ENCODE data around the gene PCDHGB4. TPM values are rescaled to one million over a fixed set of nuclear protein-coding genes. Genes with fewer than 3 reads are reported as not detected.

Gene PCDHGB4
- total RNA-seq, 1 donor from 2014 or later = 5.4 TPM

Other genes starting within 250 kb of the PCDHGB4 start
- gene PCDHB6, start 237.6 kb upstream of the PCDHGB4 start, total RNA-seq = 0.32 TPM
- gene PCDHB7, start 215.1 kb upstream of the PCDHGB4 start, total RNA-seq = 0.77 TPM
- 1.8 TPM for gene PCDHB8, start 209.9 kb upstream of the PCDHGB4 start, total RNA-seq
- 2.7 TPM for gene PCDHB16, start 205.3 kb upstream of the PCDHGB4 start, total RNA-seq
- 0.59 TPM for gene PCDHB9, start 200.5 kb upstream of the PCDHGB4 start, total RNA-seq
- 0.64 TPM for gene PCDHB10, start 195.3 kb upstream of the PCDHGB4 start, total RNA-seq
- 0.74 TPM for gene PCDHB11, start 188.1 kb upstream of the PCDHGB4 start, total RNA-seq
- 1.3 TPM for gene PCDHB12, start 179.0 kb upstream of the PCDHGB4 start, total RNA-seq
- 1.7 TPM for gene PCDHB13, start 173.8 kb upstream of the PCDHGB4 start, total RNA-seq
- 2.5 TPM for gene PCDHB14, start 164.4 kb upstream of the PCDHGB4 start, total RNA-seq
- gene PCDHB15, start 142.3 kb upstream of the PCDHGB4 start, total RNA-seq = 2.6 TPM
- not detected for gene SLC25A2, start 83.6 kb upstream of the PCDHGB4 start, total RNA-seq
- 106 TPM for gene TAF7, start 66.9 kb upstream of the PCDHGB4 start, total RNA-seq
- gene PCDHGA1, start 57.2 kb upstream of the PCDHGB4 start, total RNA-seq = 3.0 TPM
- 6.0 TPM for gene PCDHGA2, start 48.9 kb upstream of the PCDHGB4 start, total RNA-seq
- gene PCDHGA3, start 43.9 kb upstream of the PCDHGB4 start, total RNA-seq = 12.1 TPM
- 7.1 TPM for gene PCDHGB1, start 37.6 kb upstream of the PCDHGB4 start, total RNA-seq
- gene PCDHGA4, start 32.7 kb upstream of the PCDHGB4 start, total RNA-seq = 8.4 TPM
- 8.7 TPM for gene PCDHGB2, start 27.7 kb upstream of the PCDHGB4 start, total RNA-seq
- gene PCDHGA5, start 23.5 kb upstream of the PCDHGB4 start, total RNA-seq = 5.3 TPM
- 7.2 TPM for gene PCDHGB3, start 17.5 kb upstream of the PCDHGB4 start, total RNA-seq
- gene PCDHGA6, start 13.8 kb upstream of the PCDHGB4 start, total RNA-seq = 5.7 TPM
- 7.0 TPM for gene PCDHGA7, start 5.0 kb upstream of the PCDHGB4 start, total RNA-seq
- gene PCDHGA8, start 4.9 kb downstream of the PCDHGB4 start, total RNA-seq = 9.1 TPM
- gene PCDHGB5, start 10.2 kb downstream of the PCDHGB4 start, total RNA-seq = 6.4 TPM
- 4.5 TPM for gene PCDHGA9, start 15.1 kb downstream of the PCDHGB4 start, total RNA-seq
- 4.7 TPM for gene PCDHGB6, start 20.3 kb downstream of the PCDHGB4 start, total RNA-seq
- gene PCDHGA10, start 25.3 kb downstream of the PCDHGB4 start, total RNA-seq = 5.3 TPM
- 8.8 TPM for gene PCDHGB7, start 30.0 kb downstream of the PCDHGB4 start, total RNA-seq
- gene PCDHGA11, start 33.4 kb downstream of the PCDHGB4 start, total RNA-seq = 5.0 TPM
- gene PCDHGA12, start 42.8 kb downstream of the PCDHGB4 start, total RNA-seq = 5.1 TPM
- 13.4 TPM for gene PCDHGC3, start 88.3 kb downstream of the PCDHGB4 start, total RNA-seq
- 2.5 TPM for gene PCDHGC4, start 97.3 kb downstream of the PCDHGB4 start, total RNA-seq
- 3.2 TPM for gene PCDHGC5, start 101.4 kb downstream of the PCDHGB4 start, total RNA-seq
- gene DIAPH1, start 231.3 kb downstream of the PCDHGB4 start, total RNA-seq = 36.6 TPM
- 28.9 TPM for gene HDAC3, start 249.2 kb downstream of the PCDHGB4 start, total RNA-seq
- gene RELL2, start 249.3 kb downstream of the PCDHGB4 start, total RNA-seq = 0.55 TPM

All from left ventricle myocardium superior (tissue), 1 donor.